ENCODE results near the gene ADORA2B. TPM values are rescaled to one million over a fixed set of nuclear protein-coding genes. Genes with fewer than 3 reads are reported as not detected.

Gene ADORA2B
- total RNA-seq, 2 experiments from 2014 or later = 4.1 to 4.2 TPM

GRCh38 chr17:15914400-15915170 lies 30.3 kb upstream of the ADORA2B start:
- POLR2A ChIA-PET = interaction anchor here (1.4 kb wide), 1 partner anchor 30 kb away, joined by 3 read pairs; the partner anchor contains the start of gene ADORA2B
- H3K4me3 Mint-ChIP-seq = no peak overlapping the region
- H3K27ac Mint-ChIP-seq = peak overlapping the region; percentile 62
- peaks cover 5% of the 10 kb centered on the region for H3K4me1 Mint-ChIP-seq
- H3K36me3 Mint-ChIP-seq = no peaks in the 10 kb centered on the region
- DNase-seq (no peak), ATAC-seq (ENCODE audit: low read depth) (peak; percentile 70)
- H3K9me3 Mint-ChIP-seq = no peaks in the 10 kb centered on the region
- H3K27me3 Mint-ChIP-seq = peaks cover 15% of the 10 kb centered on the region

- ATAC-seq (ENCODE audit: low read depth) (no peak), DNase-seq (no peak)
- Mint-ChIP-seq H3K36me3 (no peaks in the 10 kb centered on the region), H3K4me1 (peaks cover 5% of the 10 kb centered on the region), H3K4me3 (no peak overlapping the region), H3K27ac (no peak overlapping the region), H3K9me3 (no peaks in the 10 kb centered on the region), H3K27me3 (peaks cover 15% of the 10 kb centered on the region)
- POLR2A ChIA-PET = no interaction called here
These were observed 29.0 kb upstream of the ADORA2B start for GRCh38 chr17:15915961-15916360.

GRCh38 chr17:15917021-15917437 lies 27.9 kb upstream of the ADORA2B start:
- ATAC-seq (ENCODE audit: low read depth) (no peak), DNase-seq (no peak)
- H3K27ac Mint-ChIP-seq = no peak overlapping the region
- H3K4me3 Mint-ChIP-seq = no peak overlapping the region
- H3K4me1 Mint-ChIP-seq = peaks cover 5% of the 10 kb centered on the region
- POLR2A ChIA-PET = no interaction called here
- peaks cover 4% of the 10 kb centered on the region for H3K9me3 Mint-ChIP-seq
- no peaks in the 10 kb centered on the region for H3K36me3 Mint-ChIP-seq
- peaks cover 19% of the 10 kb centered on the region for H3K27me3 Mint-ChIP-seq

- no peaks in the 10 kb centered on the region for H3K36me3 Mint-ChIP-seq
- ATAC-seq (ENCODE audit: low read depth) (no peak), DNase-seq (no peak)
- H3K4me3 Mint-ChIP-seq = no peak overlapping the region
- H3K9me3 Mint-ChIP-seq = peaks cover 4% of the 10 kb centered on the region
- H3K4me1 Mint-ChIP-seq = peaks cover 5% of the 10 kb centered on the region
- POLR2A ChIA-PET = no interaction called here
- H3K27ac Mint-ChIP-seq = no peak overlapping the region
- H3K27me3 Mint-ChIP-seq = peaks cover 19% of the 10 kb centered on the region
These were observed 27.4 kb upstream of the ADORA2B start for GRCh38 chr17:15917438-15918027.

- no peak overlapping the region for H3K27ac Mint-ChIP-seq
- peaks cover 4% of the 10 kb centered on the region for H3K9me3 Mint-ChIP-seq
- POLR2A ChIA-PET = no interaction called here
- DNase-seq (no peak), ATAC-seq (ENCODE audit: low read depth) (no peak)
- H3K27me3 Mint-ChIP-seq = peaks cover 19% of the 10 kb centered on the region
- H3K4me1 Mint-ChIP-seq = peaks cover 5% of the 10 kb centered on the region
- H3K4me3 Mint-ChIP-seq = no peak overlapping the region
- no peaks in the 10 kb centered on the region for H3K36me3 Mint-ChIP-seq
These were observed 26.7 kb upstream of the ADORA2B start for GRCh38 chr17:15918261-15918660.

- peaks cover 4% of the 10 kb centered on the region for H3K9me3 Mint-ChIP-seq
These were observed 26.2 kb upstream of the ADORA2B start for GRCh38 chr17:15918661-15919259.

GRCh38 chr17:15919466-15919865 lies 25.5 kb upstream of the ADORA2B start:
- Mint-ChIP-seq H3K9me3 (peaks cover 4% of the 10 kb centered on the region), H3K27me3 (peaks cover 28% of the 10 kb centered on the region), H3K27ac (no peak overlapping the region), H3K4me1 (peaks cover 5% of the 10 kb centered on the region), H3K4me3 (no peak overlapping the region), H3K36me3 (no peaks in the 10 kb centered on the region)
- POLR2A ChIA-PET = no interaction called here
- ATAC-seq (ENCODE audit: low read depth) (no peak), DNase-seq (no peak)

More at GRCh38 chr17:15918661-15919259, 26.2 kb upstream of the ADORA2B start:
- H3K4me1 Mint-ChIP-seq = peaks cover 5% of the 10 kb centered on the region
- DNase-seq (no peak), ATAC-seq (ENCODE audit: low read depth) (no peak)
- no peak overlapping the region for H3K27ac Mint-ChIP-seq
- POLR2A ChIA-PET = no interaction called here
- H3K36me3 Mint-ChIP-seq = no peaks in the 10 kb centered on the region
- no peak overlapping the region for H3K4me3 Mint-ChIP-seq
- H3K27me3 Mint-ChIP-seq = peaks cover 24% of the 10 kb centered on the region

GRCh38 chr17:15920758-15921239 lies 24.1 kb upstream of the ADORA2B start:
- POLR2A ChIA-PET = interaction anchor here (0.7 kb wide), 1 partner anchor 27 kb away, joined by 3 read pairs; no protein-coding TSS in a partner anchor
- H3K27me3 Mint-ChIP-seq = peaks cover 32% of the 10 kb centered on the region

GRCh38 chr17:15921640-15922039 lies 23.3 kb upstream of the ADORA2B start:
- POLR2A ChIA-PET = no interaction called here
- DNase-seq (no peak), ATAC-seq (ENCODE audit: low read depth) (no peak)
- H3K36me3 Mint-ChIP-seq = no peaks in the 10 kb centered on the region
- H3K4me1 Mint-ChIP-seq = no peaks in the 10 kb centered on the region
- H3K4me3 Mint-ChIP-seq = no peak overlapping the region
- peaks cover 27% of the 10 kb centered on the region for H3K27me3 Mint-ChIP-seq
- H3K27ac Mint-ChIP-seq = no peak overlapping the region
- peaks cover 4% of the 10 kb centered on the region for H3K9me3 Mint-ChIP-seq

More at GRCh38 chr17:15920758-15921239, 24.1 kb upstream of the ADORA2B start:
- DNase-seq = no peak
- H3K9me3 Mint-ChIP-seq = peaks cover 4% of the 10 kb centered on the region
- no peak overlapping the region for H3K27ac Mint-ChIP-seq
- H3K36me3 Mint-ChIP-seq = no peaks in the 10 kb centered on the region
- H3K4me3 Mint-ChIP-seq = no peak overlapping the region
- ATAC-seq (ENCODE audit: low read depth) = no peak
- no peaks in the 10 kb centered on the region for H3K4me1 Mint-ChIP-seq

- Mint-ChIP-seq H3K9me3 (peaks cover 4% of the 10 kb centered on the region), H3K4me3 (no peak overlapping the region), H3K36me3 (no peaks in the 10 kb centered on the region), H3K27me3 (peaks cover 24% of the 10 kb centered on the region), H3K27ac (no peak overlapping the region), H3K4me1 (no peaks in the 10 kb centered on the region)
- DNase-seq = no peak
- POLR2A ChIA-PET = no interaction called here
- no peak for ATAC-seq (ENCODE audit: low read depth)
These were observed 22.3 kb upstream of the ADORA2B start for GRCh38 chr17:15922586-15922985.

- H3K27me3 Mint-ChIP-seq = peaks cover 31% of the 10 kb centered on the region
- peaks cover 4% of the 10 kb centered on the region for H3K9me3 Mint-ChIP-seq
- POLR2A ChIA-PET = no interaction called here
- peaks cover 4% of the 10 kb centered on the region for H3K4me1 Mint-ChIP-seq
- no peaks in the 10 kb centered on the region for H3K36me3 Mint-ChIP-seq
- DNase-seq = no peak
- H3K27ac Mint-ChIP-seq = no peak overlapping the region
- no peak overlapping the region for H3K4me3 Mint-ChIP-seq
- no peak for ATAC-seq (ENCODE audit: low read depth)
These were observed 18.7 kb upstream of the ADORA2B start for GRCh38 chr17:15926039-15926740.

GRCh38 chr17:15928286-15928785 lies 16.6 kb upstream of the ADORA2B start:
- peaks cover 32% of the 10 kb centered on the region for H3K27me3 Mint-ChIP-seq
- POLR2A ChIA-PET = no interaction called here
- H3K9me3 Mint-ChIP-seq = no peaks in the 10 kb centered on the region
- H3K4me3 Mint-ChIP-seq = no peak overlapping the region
- no peak for ATAC-seq (ENCODE audit: low read depth)
- no peak for DNase-seq
- peak overlapping the region; percentile 22 for H3K27ac Mint-ChIP-seq
- peaks cover 4% of the 10 kb centered on the region for H3K4me1 Mint-ChIP-seq
- H3K36me3 Mint-ChIP-seq = no peaks in the 10 kb centered on the region

GRCh38 chr17:15929941-15930340 lies 15.0 kb upstream of the ADORA2B start:
- Mint-ChIP-seq H3K9me3 (no peaks in the 10 kb centered on the region), H3K36me3 (no peaks in the 10 kb centered on the region), H3K27me3 (peaks cover 26% of the 10 kb centered on the region), H3K27ac (no peak overlapping the region), H3K4me3 (no peak overlapping the region), H3K4me1 (peaks cover 4% of the 10 kb centered on the region)
- POLR2A ChIA-PET = no interaction called here
- no peak for ATAC-seq (ENCODE audit: low read depth)
- DNase-seq = no peak
